22Rv1 (cell line): ENCODE results near the gene IGF2BP2.

ENCODE experiments used
- CTCF ChIP-seq: fragments of 450-650 bp; IDR thresholded peaks from 2 replicates; pipeline ENCODE4 v1.5.1; 2017; ENCODE audit warnings: mild to moderate bottlenecking
- ZFX ChIP-seq: fragments of 450-650 bp; IDR thresholded peaks from 2 replicates; pipeline ENCODE4 v1.6.1; 2017; ENCODE audit warnings: antibody characterized with exemption, borderline replicate concordance

GRCh38 chr3:185825006-185825638 is at the start of gene IGF2BP2:
- TF ChIP-seq CTCF (no peak), ZFX (no peak)
